Measurements from ENCODE around the gene NCKIPSD. TPM values are rescaled to one million over a fixed set of nuclear protein-coding genes. Genes with fewer than 3 reads are reported as not detected.
A peak's percentile ranks its signal among the peaks of the same experiment; 100 is the strongest.

The NCKIPSD gene
- total and polyA plus RNA-seq, 7 experiments from 2014 or later, result 8.6 to 42.1 (median 20.3) TPM

DNA sequence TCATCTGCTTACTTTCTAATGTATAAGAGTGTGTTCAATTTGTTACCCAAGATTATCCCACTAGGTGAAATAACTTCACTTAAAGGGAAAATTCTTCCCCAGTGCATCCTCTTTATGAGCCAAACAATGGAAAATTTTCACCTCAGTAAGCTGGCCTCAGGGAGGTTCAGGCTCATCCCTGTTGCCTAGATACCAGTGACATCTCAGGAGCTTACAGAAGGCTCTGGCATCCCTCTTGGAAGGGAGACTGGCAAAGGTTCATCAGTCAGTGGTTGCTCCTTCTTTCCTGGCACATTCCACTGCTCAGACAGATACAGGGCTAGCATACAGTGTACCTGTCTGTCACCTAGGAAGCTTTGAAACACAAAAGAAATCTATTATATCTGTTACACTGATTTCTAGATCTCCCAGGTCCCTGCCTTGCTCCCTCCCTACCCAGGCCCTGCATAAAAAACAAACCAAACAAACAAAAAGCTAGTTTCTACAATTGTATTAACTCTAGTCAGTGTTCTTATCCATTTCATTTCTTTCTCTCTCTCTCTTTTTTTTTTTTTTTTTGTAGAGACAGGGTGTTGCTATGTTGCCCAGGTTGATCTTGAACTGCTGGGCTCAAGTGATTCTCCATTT lies 29.6 kb upstream of the NCKIPSD start:
- H3K36me3 Mint-ChIP-seq, result peaks cover 0 to 31% (median 7%) of the 10 kb centered on the region in 5 donors
- H3K4me3 ChIP-seq (ENCODE audit: low read length), result peak overlapping the region; percentile 5
- peak overlapping the region; percentile 84 for H3K27ac ChIP-seq (ENCODE audit: low read depth, low read length)
- DNase-seq, result no peak
- H3K27me3 Mint-ChIP-seq, result peaks cover 0 to 17% (median 0%) of the 10 kb centered on the region in 5 donors
- peak overlapping the region in 8 of 9 donors; percentile 73 to 99 (median 95) for H3K27ac Mint-ChIP-seq
- ATAC-seq, result no peak
- H3K36me3 ChIP-seq (ENCODE audit: control insufficient read depth in 2 of 3, insufficient read depth in 3 of 3, low read length in 3 of 3), result peaks cover 0 to 17% (median 0%) of the 10 kb centered on the region in 3 experiments
- peak overlapping the region; percentile 94 to 99 (median 98) for H3K4me3 Mint-ChIP-seq
- H3K9me3 Mint-ChIP-seq, result peaks cover 0 to 3% (median 0%) of the 10 kb centered on the region in 11 donors
- H3K4me1 ChIP-seq (ENCODE audit: control insufficient read depth in 2 of 2, insufficient read depth in 2 of 2, low read length in 2 of 2), result peaks cover 31 to 37% of the 10 kb centered on the region in 2 donors
- POLR2A ChIA-PET, result interaction anchor here (0.6 to 2.3 kb wide), 4 partner anchors 11 to 373 kb away, joined by 3 to 9 read pairs (median 4); partner anchors contain the start of gene PRKAR2A
- CTCF ChIA-PET, result interaction anchor here (0.7 to 2.5 kb wide), 3 partner anchors 24 to 473 kb away, joined by 6 to 11 read pairs (median 10); partner anchors contain the start of gene NCKIPSD
- peaks cover 39 to 61% (median 52%) of the 10 kb centered on the region in 7 donors for H3K4me1 Mint-ChIP-seq
- H3K9me3 ChIP-seq (ENCODE audit: control insufficient read depth in 2 of 3, low read length in 3 of 3), result no peaks in the 10 kb centered on the region
- intact Hi-C loops (cut with micrococcal nuclease), result loop anchor here in 1 of 2 donors (5.0 to 10.0 kb wide), 3 partner anchors 407 to 1640 kb away; partner anchors contain the start of genes CYB561D2, HYAL3, IFRD2 and NAA80
- H3K27me3 ChIP-seq (ENCODE audit: control insufficient read depth in 2 of 2, insufficient read depth in 2 of 2, low read length in 2 of 2), result no peaks in the 10 kb centered on the region

DNA sequence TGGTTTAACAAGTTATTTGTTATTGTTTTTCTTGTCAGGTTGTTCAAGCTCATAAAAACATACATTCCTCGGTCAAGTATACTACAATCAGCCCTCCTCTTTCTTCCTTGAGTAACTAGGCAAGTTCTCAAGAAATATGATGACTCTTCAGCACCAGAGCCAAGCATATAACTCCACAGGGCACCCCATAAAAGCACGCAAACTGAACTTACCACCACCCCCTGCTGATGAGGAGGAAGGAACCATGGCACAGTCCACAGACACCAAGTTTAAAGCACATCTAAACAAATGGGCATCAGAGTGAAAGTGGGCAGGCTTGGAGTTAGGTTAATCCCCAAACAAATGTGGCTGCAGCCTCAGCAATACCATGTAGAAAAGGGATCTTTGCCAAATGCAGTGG lies 26.0 kb upstream of the NCKIPSD start:
- intact Hi-C loops (cut with micrococcal nuclease), result loop anchor here in 1 of 2 donors (10.0 kb wide), 2 partner anchors 1583 to 1643 kb away; partner anchors contain the start of genes CYB561D2, HYAL3, IFRD2 and NAA80
- Mint-ChIP-seq H3K4me1 (peaks cover 39 to 85% (median 68%) of the 10 kb centered on the region in 7 donors), H3K27ac (peak overlapping the region in 5 of 9 donors; percentile 52 to 87 (median 71)), H3K9me3 (peaks cover 0 to 1% (median 0%) of the 10 kb centered on the region in 11 donors), H3K36me3 (peaks cover 0 to 38% (median 7%) of the 10 kb centered on the region in 5 donors), H3K4me3 (peak overlapping the region in 7 of 10 donors; percentile 12 to 71 (median 51)), H3K27me3 (no peaks in the 10 kb centered on the region)
- peaks cover 35% of the 10 kb centered on the region in 2 donors for H3K4me1 ChIP-seq (ENCODE audit: control insufficient read depth in 2 of 2, insufficient read depth in 2 of 2, low read length in 2 of 2)
- ATAC-seq (no peak), DNase-seq (no peak)
- ChIA-PET POLR2A (interaction anchor here (1.0 kb wide), 1 partner anchor 26 kb away, joined by 3 read pairs; the partner anchor contains the start of gene NCKIPSD), CTCF (no interaction called here)
- no peaks in the 10 kb centered on the region for H3K27me3 ChIP-seq (ENCODE audit: control insufficient read depth in 2 of 2, insufficient read depth in 2 of 2, low read length in 2 of 2)
- no peaks in the 10 kb centered on the region for H3K9me3 ChIP-seq (ENCODE audit: control insufficient read depth in 2 of 3, low read length in 3 of 3)
- H3K4me3 ChIP-seq (ENCODE audit: low read length), result no peak overlapping the region
- no peak overlapping the region for H3K27ac ChIP-seq (ENCODE audit: low read depth, low read length)
- H3K36me3 ChIP-seq (ENCODE audit: control insufficient read depth in 2 of 3, insufficient read depth in 3 of 3, low read length in 3 of 3), result peaks cover 0 to 23% (median 2%) of the 10 kb centered on the region in 3 experiments

DNA sequence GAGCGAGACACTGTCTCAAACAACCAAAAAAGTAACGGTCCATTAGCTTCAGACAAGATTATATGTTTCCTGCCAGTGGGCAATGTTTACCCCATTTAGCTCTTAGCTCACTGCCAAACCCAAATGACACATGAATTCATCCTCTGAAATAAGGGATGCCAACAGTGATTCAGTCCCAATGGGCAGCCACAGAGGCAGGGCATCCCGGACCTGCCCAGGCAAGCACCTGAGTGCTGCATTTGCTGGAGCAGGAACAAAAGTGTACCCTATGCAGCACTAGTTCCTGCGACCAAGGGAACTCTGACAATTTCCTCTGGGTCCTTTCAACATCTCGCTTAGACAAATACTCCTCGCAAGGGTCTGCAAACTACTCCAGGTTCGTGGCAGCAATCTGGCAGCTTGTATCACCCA lies 23.3 kb upstream of the NCKIPSD start:
- intact Hi-C loops (cut with micrococcal nuclease), result no loop called here
- Histone ChIP-seq H3K27me3 (ENCODE audit: control insufficient read depth in 2 of 2, insufficient read depth in 2 of 2, low read length in 2 of 2) (no peaks in the 10 kb centered on the region), H3K27ac (ENCODE audit: low read depth, low read length) (no peak overlapping the region), H3K36me3 (ENCODE audit: control insufficient read depth in 2 of 3, insufficient read depth in 3 of 3, low read length in 3 of 3) (peaks cover 0 to 29% (median 2%) of the 10 kb centered on the region in 3 experiments), H3K9me3 (ENCODE audit: control insufficient read depth in 2 of 3, low read length in 3 of 3) (no peaks in the 10 kb centered on the region), H3K4me1 (ENCODE audit: control insufficient read depth in 2 of 2, insufficient read depth in 2 of 2, low read length in 2 of 2) (peaks cover 21 to 31% of the 10 kb centered on the region in 2 donors), H3K4me3 (ENCODE audit: low read length) (no peak overlapping the region)
- ATAC-seq (no peak), DNase-seq (no peak)
- ChIA-PET CTCF (no interaction called here), POLR2A (interaction anchor here (0.7 kb wide), 1 partner anchor 180 kb away, joined by 3 read pairs; no protein-coding TSS in a partner anchor)
- Mint-ChIP-seq H3K27ac (peak overlapping the region in 7 of 9 donors; percentile 10 to 68 (median 51)), H3K4me1 (peaks cover 21 to 75% (median 54%) of the 10 kb centered on the region in 7 donors), H3K27me3 (no peaks in the 10 kb centered on the region), H3K9me3 (no peaks in the 10 kb centered on the region), H3K36me3 (peaks cover 0 to 32% (median 9%) of the 10 kb centered on the region in 5 donors), H3K4me3 (peak overlapping the region in 3 of 10 donors; percentile 6 to 50 (median 45))

DNA sequence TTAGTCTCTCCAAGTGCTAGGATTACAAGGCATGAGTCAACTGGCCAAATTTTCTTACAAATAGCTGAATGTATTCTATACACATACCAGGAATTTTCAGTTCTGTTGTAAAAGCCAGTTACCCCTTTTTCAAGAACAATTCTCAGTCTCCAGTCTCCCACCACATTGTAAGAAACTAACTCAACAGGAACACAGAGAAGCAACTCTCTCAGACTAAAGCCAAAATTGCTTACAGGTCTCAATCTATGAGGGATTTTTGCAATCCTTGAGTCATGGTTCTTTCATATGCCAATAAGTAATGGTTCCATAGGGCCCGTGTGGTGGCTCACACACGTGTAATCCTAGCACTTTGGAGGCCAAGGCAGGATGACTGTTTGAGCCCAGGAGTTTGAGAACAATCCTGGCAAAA lies 22.8 kb upstream of the NCKIPSD start:
- Histone ChIP-seq H3K27me3 (ENCODE audit: control insufficient read depth in 2 of 2, insufficient read depth in 2 of 2, low read length in 2 of 2) (no peaks in the 10 kb centered on the region), H3K36me3 (ENCODE audit: control insufficient read depth in 2 of 3, insufficient read depth in 3 of 3, low read length in 3 of 3) (peaks cover 0 to 31% (median 2%) of the 10 kb centered on the region in 3 experiments), H3K9me3 (ENCODE audit: control insufficient read depth in 2 of 3, low read length in 3 of 3) (no peaks in the 10 kb centered on the region), H3K4me3 (ENCODE audit: low read length) (no peak overlapping the region), H3K27ac (ENCODE audit: low read depth, low read length) (no peak overlapping the region), H3K4me1 (ENCODE audit: control insufficient read depth in 2 of 2, insufficient read depth in 2 of 2, low read length in 2 of 2) (peaks cover 21 to 31% of the 10 kb centered on the region in 2 donors)
- Mint-ChIP-seq H3K9me3 (no peaks in the 10 kb centered on the region), H3K4me1 (peaks cover 23 to 76% (median 55%) of the 10 kb centered on the region in 7 donors), H3K27me3 (no peaks in the 10 kb centered on the region), H3K4me3 (peak overlapping the region in 3 of 10 donors; percentile 18 to 50 (median 45)), H3K36me3 (peaks cover 0 to 32% (median 9%) of the 10 kb centered on the region in 5 donors), H3K27ac (peak overlapping the region in 4 of 9 donors; percentile 26 to 68 (median 52))
- CTCF ChIA-PET, result no interaction called here
- POLR2A ChIA-PET, result interaction anchor here (1.1 kb wide), 1 partner anchor 313 kb away, joined by 3 read pairs; the partner anchor contains the start of gene NDUFAF3
- intact Hi-C loops (cut with micrococcal nuclease), result no loop called here
- ATAC-seq, result no peak
- no peak for DNase-seq

DNA sequence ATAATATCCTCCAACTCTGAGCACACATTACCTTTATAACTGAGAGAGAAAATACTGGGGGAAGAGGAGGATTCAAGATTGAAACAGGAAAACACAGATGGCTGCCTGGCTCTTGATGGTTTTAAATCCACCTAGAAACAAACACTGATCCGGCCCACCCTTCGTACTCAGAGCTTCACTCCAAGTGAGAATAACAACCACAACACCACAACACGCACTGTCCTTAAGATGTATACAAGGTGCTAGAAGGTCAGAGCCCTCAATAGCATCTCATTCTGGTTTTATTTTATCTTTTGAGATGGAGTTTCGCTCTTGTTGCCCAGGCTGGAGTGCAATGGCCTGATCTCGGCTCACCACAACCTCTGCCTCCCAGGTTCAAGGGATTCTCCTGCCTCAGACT lies 21.4 kb upstream of the NCKIPSD start:
- no peak overlapping the region for H3K4me3 ChIP-seq (ENCODE audit: low read length)
- ATAC-seq (peak; percentile 40), DNase-seq (no peak)
- Mint-ChIP-seq H3K9me3 (no peaks in the 10 kb centered on the region), H3K36me3 (peaks cover 5 to 33% (median 10%) of the 10 kb centered on the region in 5 donors), H3K4me3 (no peak overlapping the region), H3K27ac (peak overlapping the region in 3 of 9 donors; percentile 28 to 42 (median 37)), H3K27me3 (no peaks in the 10 kb centered on the region), H3K4me1 (peaks cover 29 to 78% (median 60%) of the 10 kb centered on the region in 7 donors)
- H3K36me3 ChIP-seq (ENCODE audit: control insufficient read depth in 2 of 3, insufficient read depth in 3 of 3, low read length in 3 of 3), result peaks cover 0 to 26% (median 2%) of the 10 kb centered on the region in 3 experiments
- no peaks in the 10 kb centered on the region for H3K27me3 ChIP-seq (ENCODE audit: control insufficient read depth in 2 of 2, insufficient read depth in 2 of 2, low read length in 2 of 2)
- intact Hi-C loops (cut with micrococcal nuclease), result no loop called here
- ChIA-PET CTCF (interaction anchor here (0.6 kb wide), 1 partner anchor 17 kb away, joined by 3 read pairs; no protein-coding TSS in a partner anchor), POLR2A (interaction anchor here (1.4 kb wide), 1 partner anchor 10 kb away, joined by 5 read pairs; the partner anchor contains the start of gene IP6K2)
- no peak overlapping the region for H3K27ac ChIP-seq (ENCODE audit: low read depth, low read length)
- no peaks in the 10 kb centered on the region for H3K9me3 ChIP-seq (ENCODE audit: control insufficient read depth in 2 of 3, low read length in 3 of 3)
- H3K4me1 ChIP-seq (ENCODE audit: control insufficient read depth in 2 of 2, insufficient read depth in 2 of 2, low read length in 2 of 2), result peaks cover 11 to 21% of the 10 kb centered on the region in 2 donors

DNA sequence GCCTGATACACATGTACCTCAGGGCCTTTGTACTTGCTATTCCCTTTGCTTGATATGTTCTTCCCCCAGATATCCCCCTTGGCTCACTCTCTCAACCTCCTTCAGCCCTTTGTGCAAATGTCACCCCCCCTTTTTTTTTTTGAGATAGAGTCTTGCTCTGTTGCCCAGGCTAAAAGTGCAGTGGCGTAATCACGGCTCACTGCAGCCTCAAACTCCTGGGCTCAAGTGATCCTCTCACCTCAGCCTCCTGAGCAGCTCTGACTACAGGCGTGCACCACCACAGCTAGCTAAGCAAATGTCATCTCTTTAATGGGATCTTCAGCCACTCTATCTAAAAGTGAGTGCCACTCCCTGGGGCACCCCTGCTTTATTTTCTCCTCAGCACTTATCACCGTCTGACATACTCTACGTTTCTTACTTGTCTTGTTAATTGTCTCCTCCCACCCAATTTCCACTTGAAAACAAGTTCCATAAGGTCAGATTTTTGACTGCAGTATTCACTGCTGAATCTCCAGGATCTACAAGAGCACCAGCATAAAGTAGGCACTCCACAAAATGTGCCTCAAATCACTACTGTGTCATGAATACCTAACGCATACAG lies 16.7 kb upstream of the NCKIPSD start:
- Mint-ChIP-seq H3K9me3 (no peaks in the 10 kb centered on the region), H3K4me3 (peak overlapping the region in 1 of 10 donors; percentile 19), H3K27ac (peak overlapping the region in 7 of 9 donors; percentile 0 to 85 (median 15)), H3K36me3 (peaks cover 5 to 23% (median 11%) of the 10 kb centered on the region in 5 donors), H3K4me1 (peaks cover 13 to 58% (median 40%) of the 10 kb centered on the region in 7 donors), H3K27me3 (no peaks in the 10 kb centered on the region)
- ChIA-PET CTCF (no interaction called here), POLR2A (no interaction called here)
- peaks cover 0 to 11% of the 10 kb centered on the region in 2 donors for H3K4me1 ChIP-seq (ENCODE audit: control insufficient read depth in 2 of 2, insufficient read depth in 2 of 2, low read length in 2 of 2)
- ATAC-seq (no peak), DNase-seq (no peak)
- intact Hi-C loops (cut with micrococcal nuclease), result no loop called here
- H3K4me3 ChIP-seq (ENCODE audit: low read length), result no peak overlapping the region
- H3K36me3 ChIP-seq (ENCODE audit: control insufficient read depth in 2 of 3, insufficient read depth in 3 of 3, low read length in 3 of 3), result peaks cover 0 to 32% (median 11%) of the 10 kb centered on the region in 3 experiments
- H3K27me3 ChIP-seq (ENCODE audit: control insufficient read depth in 2 of 2, insufficient read depth in 2 of 2, low read length in 2 of 2), result no peaks in the 10 kb centered on the region
- H3K9me3 ChIP-seq (ENCODE audit: control insufficient read depth in 2 of 3, low read length in 3 of 3), result no peaks in the 10 kb centered on the region
- no peak overlapping the region for H3K27ac ChIP-seq (ENCODE audit: low read depth, low read length)
